IPS-20b (cell line): ENCODE results near the gene MRGPRF.

ENCODE experiments used
- H3K27ac ChIP-seq: one replicate; pipeline ENCODE4 v1.5.1; 2013; ENCODE audit warnings: low read length
- H3K27me3 ChIP-seq: 2 replicates; pipeline ENCODE4 v1.6.1; 2013; ENCODE audit warnings: mild to moderate bottlenecking, low read length, inconsistent platforms; ENCODE audit not compliant: insufficient read depth
- H3K36me3 ChIP-seq: 2 replicates; pipeline ENCODE4 v1.6.1; 2013; ENCODE audit warnings: low read depth, mild to moderate bottlenecking, inconsistent platforms, low read length, moderate library complexity; ENCODE audit not compliant: insufficient read depth
- H3K4me1 ChIP-seq: 2 replicates; pipeline ENCODE4 v1.6.1; 2013; ENCODE audit warnings: mild to moderate bottlenecking, control low read depth, inconsistent platforms, low read length, moderate library complexity; ENCODE audit not compliant: insufficient read depth
- H3K4me3 ChIP-seq: 2 replicates; pipeline ENCODE4 v1.5.1; 2013; ENCODE audit warnings: mild to moderate bottlenecking, low read length, inconsistent platforms
- H3K9ac ChIP-seq: 2 replicates; pipeline ENCODE4 v1.6.1; 2013; ENCODE audit warnings: low read depth, mild to moderate bottlenecking, inconsistent platforms, low read length, moderate library complexity
- H3K9me3 ChIP-seq: 2 replicates; pipeline ENCODE4 v1.6.1; 2013; ENCODE audit warnings: mild to moderate bottlenecking, low read depth, low read length, inconsistent platforms; ENCODE audit not compliant: insufficient read depth

The MRGPRF gene

DNA sequence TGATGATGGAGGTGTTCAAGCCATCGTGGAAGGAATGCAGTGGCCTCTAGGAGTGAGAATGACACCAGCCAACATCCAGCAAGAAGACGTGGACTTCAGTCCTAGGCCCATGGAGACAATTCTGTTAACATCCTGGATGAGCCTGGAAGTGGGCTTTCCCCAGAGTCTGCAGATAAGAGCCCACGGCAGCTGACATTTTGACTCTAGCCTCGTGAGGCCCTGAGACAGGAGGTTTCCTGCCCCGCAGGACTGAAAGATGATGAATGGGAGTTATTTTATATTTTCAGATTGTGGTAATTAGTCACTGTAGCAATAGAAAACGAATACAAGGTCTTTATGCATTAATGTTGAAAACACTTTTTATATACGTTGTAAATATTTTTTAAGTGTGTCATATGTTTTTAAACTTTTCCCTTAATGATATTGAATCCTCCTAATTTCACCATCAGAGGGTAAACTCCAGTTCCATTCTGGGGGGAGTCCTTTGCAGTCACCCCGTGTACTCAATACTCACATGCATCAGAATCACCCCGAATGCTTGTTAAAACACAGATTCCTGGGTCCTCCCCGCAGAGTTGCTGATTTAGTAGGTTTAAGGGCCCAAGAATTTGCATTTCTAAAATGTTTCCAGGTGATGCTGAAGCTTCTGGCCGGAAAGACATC lies 35.1 kb upstream of the MRGPRF start:
- Histone ChIP-seq H3K9ac (peak overlapping the region; percentile 58; the same call in 1 of the 2 replicates), H3K9me3 (no peaks in the 10 kb centered on the region), H3K36me3 (no peaks in the 10 kb centered on the region), H3K4me1 (peaks cover 13% of the 10 kb centered on the region), H3K27ac (no peak overlapping the region), H3K27me3 (no peaks in the 10 kb centered on the region), H3K4me3 (peak overlapping the region; percentile 82)

DNA sequence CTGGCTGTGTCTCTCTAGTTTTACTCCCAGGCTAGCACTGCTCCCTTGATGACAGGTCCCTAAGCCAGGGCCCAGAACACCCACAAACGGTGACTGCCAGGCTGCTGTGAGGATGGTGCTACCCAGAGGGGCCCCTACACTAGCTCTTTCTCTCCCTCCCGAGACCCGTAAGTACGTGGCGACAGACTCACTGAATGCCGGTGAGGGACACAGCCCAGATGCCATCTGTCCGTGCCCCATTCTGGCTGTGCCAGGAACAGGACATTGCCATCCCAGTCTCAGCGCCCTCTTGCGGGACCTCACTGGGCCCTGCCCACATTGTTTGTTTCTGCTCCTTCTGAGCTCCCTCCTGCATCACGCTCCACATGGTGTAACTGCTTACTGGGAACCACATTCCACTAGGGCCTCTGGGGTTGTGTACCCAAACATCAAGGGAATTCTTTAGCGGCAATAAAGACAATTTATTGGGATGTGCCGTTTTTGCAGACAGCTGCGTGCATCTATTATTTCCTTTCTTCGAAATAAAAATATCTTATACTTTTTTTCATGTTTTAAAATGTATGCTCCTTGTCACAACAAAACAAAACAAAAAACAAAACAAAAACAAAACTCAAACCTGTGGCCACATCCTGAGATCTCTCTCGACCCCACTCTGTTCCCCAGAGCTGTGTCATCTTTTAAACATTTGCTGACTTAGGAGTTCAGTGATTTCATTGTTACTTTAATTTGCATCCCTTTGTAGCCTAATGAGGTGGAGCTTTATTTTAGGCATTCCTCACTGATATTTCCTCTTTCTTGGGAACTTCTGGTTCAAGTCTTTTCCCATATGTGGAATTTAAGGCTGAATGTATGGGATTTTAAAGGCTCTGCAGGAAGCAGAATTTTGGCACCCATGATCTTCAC lies 31.3 kb upstream of the MRGPRF start:
- no peak overlapping the region for H3K27ac ChIP-seq
- H3K4me1 ChIP-seq: peaks cover 19% of the 10 kb centered on the region
- peak overlapping the region; percentile 45; the same call in 1 of the 2 replicates for H3K9ac ChIP-seq
- H3K4me3 ChIP-seq: no peak overlapping the region
- H3K36me3 ChIP-seq: no peaks in the 10 kb centered on the region
- no peaks in the 10 kb centered on the region for H3K9me3 ChIP-seq
- no peaks in the 10 kb centered on the region for H3K27me3 ChIP-seq

DNA sequence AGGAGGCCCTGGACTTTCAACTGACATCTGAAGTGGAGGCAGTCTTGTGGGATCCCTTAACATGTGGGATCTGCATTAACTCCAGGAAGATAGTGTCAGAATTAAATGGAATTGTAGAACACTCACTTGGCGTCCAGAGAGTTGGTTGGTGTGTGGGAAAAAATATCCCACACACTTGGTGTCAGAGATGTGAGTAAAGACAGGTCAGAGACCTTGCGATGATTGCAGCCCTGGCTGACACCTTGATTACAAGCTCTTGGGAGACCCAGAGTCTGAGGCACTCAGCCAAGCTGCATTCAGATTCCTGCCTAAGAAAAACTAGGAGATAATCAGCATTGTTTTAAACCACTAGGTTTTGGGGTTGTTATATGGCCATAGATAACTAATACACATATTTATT lies 28.5 kb upstream of the MRGPRF start:
- no peak overlapping the region for H3K9ac ChIP-seq
- H3K27ac ChIP-seq: no peak overlapping the region
- no peaks in the 10 kb centered on the region for H3K27me3 ChIP-seq
- no peaks in the 10 kb centered on the region for H3K36me3 ChIP-seq
- no peaks in the 10 kb centered on the region for H3K9me3 ChIP-seq
- peaks cover 13% of the 10 kb centered on the region for H3K4me1 ChIP-seq
- no peak overlapping the region for H3K4me3 ChIP-seq

DNA sequence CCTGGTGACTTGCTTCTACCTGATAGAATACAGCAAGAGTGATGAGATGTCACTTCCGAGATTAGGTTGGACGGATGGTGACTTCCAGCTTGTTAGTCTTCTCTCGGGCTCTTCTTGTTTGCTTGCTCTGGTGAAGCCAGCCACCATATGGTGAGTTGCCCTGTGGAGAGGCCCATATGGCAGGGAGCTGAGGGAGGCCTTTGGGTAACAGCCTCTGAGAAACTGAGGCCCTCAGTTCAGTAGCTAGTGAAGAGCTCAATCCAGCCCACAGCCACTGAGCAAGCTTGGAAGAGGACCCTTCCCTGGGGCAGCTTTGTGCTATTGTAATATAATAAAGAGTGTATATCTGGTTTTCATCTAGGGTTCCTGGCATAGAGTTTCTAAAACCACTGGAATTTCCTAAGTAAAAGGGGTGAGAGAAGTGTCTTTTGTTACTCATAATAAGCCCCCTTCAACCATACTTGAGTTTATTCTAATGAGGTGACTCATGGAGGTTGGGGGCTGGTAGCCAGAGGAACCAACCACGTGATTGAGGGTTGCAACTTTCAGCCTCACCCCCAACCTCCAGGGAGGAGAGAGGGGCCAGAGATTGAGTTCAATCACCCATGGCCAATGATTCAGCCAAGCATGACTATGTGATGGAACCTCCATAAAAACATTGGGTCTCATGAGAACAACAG lies 27.7 kb upstream of the MRGPRF start:
- H3K27me3 ChIP-seq: no peaks in the 10 kb centered on the region
- no peaks in the 10 kb centered on the region for H3K9me3 ChIP-seq
- no peak overlapping the region for H3K4me3 ChIP-seq
- H3K36me3 ChIP-seq: no peaks in the 10 kb centered on the region
- no peak overlapping the region for H3K27ac ChIP-seq
- peaks cover 13% of the 10 kb centered on the region for H3K4me1 ChIP-seq
- H3K9ac ChIP-seq: no peak overlapping the region

DNA sequence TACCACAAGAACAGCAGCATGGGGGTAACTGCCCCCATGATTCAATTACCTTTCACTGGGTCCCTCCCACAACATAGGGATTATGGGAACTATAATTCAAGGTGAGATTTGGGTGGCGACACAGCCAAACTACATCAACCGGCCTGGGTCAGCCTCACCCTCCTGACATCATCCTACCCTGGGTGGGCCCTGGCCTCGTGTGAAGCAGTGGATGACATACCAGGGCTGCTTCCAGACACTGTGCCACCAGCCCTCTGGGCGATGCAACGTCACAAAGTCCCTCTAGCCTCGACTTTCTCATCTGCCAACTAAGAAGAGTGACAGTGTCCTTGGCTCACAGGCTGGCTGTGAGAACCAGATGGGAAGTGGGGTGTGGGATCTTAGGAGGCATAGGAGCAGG lies 27.0 kb upstream of the MRGPRF start:
- Histone ChIP-seq H3K4me1 (peaks cover 13% of the 10 kb centered on the region), H3K27ac (no peak overlapping the region), H3K27me3 (no peaks in the 10 kb centered on the region), H3K36me3 (no peaks in the 10 kb centered on the region), H3K9ac (no peak overlapping the region), H3K4me3 (no peak overlapping the region), H3K9me3 (no peaks in the 10 kb centered on the region)

DNA sequence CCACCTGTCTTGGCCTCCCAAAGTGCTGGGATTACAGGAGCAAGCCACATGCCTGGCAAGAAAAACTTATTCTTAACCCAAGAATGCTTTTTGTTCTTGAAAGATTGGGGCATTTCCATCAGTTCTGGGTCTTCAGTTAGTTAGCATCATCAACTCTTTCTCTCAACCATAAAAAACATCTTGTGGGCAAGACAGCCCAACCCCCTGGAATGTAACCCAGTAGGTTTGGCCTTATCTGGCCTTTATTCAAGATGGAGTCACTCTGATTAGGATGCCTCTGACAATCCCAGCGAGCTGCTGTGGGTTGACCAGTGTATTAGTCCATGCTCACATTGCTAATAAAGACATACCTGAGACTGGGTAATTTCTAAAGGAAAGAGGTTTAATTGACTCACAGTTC lies 26.5 kb upstream of the MRGPRF start:
- Histone ChIP-seq H3K9me3 (no peaks in the 10 kb centered on the region), H3K36me3 (no peaks in the 10 kb centered on the region), H3K27ac (no peak overlapping the region), H3K27me3 (no peaks in the 10 kb centered on the region), H3K4me3 (no peak overlapping the region), H3K4me1 (peaks cover 9% of the 10 kb centered on the region), H3K9ac (no peak overlapping the region)

DNA sequence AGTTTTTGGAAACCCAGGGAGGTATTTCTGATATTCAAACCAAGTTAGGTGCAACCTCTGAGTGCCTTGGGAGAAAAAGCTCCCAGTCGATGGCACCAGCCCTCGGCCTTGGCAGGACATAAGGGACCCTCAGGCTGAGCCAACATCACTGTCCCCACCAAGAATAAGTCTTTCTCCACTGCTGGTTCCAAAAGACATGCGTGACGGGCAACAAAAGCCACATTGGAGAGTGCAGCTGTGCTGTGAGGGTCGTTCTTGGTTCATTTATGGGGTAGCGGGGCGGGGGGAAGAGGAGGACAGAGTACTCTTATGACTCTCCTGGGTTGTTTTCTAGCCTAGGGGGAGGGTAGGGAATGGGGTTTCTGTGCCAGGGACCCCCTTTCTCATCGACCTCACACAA lies 24.5 kb upstream of the MRGPRF start:
- H3K9ac ChIP-seq: no peak overlapping the region
- H3K27ac ChIP-seq: no peak overlapping the region
- no peaks in the 10 kb centered on the region for H3K27me3 ChIP-seq
- no peak overlapping the region for H3K4me3 ChIP-seq
- H3K9me3 ChIP-seq: no peaks in the 10 kb centered on the region
- H3K4me1 ChIP-seq: peaks cover 6% of the 10 kb centered on the region
- no peaks in the 10 kb centered on the region for H3K36me3 ChIP-seq

DNA sequence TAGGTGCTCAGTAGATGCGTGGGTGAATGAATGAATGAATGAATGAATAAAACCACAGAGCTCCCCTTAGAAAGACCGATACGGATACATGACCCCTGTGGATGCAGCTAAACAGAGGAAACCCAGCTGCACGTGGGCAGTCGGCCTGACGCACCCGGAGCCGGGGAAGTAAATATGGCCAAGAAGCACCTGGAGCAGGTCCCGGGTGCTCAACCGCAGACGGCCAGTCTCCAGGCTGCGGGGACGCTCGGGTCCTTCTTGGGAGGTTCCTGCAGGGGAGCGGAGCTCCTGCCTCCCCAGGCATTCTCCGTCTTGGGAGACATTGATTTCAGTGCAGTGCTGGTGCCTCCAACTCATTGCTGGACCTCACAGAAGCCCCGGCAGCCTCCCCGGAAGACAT lies 24.0 kb upstream of the MRGPRF start:
- no peaks in the 10 kb centered on the region for H3K9me3 ChIP-seq
- H3K36me3 ChIP-seq: no peaks in the 10 kb centered on the region
- no peak overlapping the region for H3K4me3 ChIP-seq
- no peak overlapping the region for H3K27ac ChIP-seq
- H3K4me1 ChIP-seq: peaks cover 6% of the 10 kb centered on the region
- H3K27me3 ChIP-seq: no peaks in the 10 kb centered on the region
- H3K9ac ChIP-seq: no peak overlapping the region

DNA sequence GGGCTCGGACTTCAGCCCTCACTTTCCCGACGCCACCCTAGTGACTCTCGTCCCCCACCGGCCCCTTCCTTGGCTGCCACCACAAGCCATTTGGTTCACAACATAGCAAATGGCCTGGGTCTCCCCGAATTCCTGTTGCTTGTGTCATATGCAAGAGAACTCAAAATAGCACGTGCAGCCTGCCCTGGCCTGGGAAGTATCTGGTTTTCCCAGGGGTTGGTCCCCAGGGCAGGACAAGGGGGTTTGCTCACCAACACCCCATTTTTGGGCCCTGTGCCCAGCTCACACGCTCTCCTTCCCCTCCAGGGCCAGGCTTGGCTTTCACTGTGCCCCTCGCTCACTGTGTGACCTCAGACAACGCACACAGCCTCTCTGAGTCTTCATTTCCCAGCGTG lies 22.9 kb upstream of the MRGPRF start:
- Histone ChIP-seq H3K36me3 (no peaks in the 10 kb centered on the region), H3K9ac (no peak overlapping the region), H3K9me3 (no peaks in the 10 kb centered on the region), H3K27ac (no peak overlapping the region), H3K27me3 (no peaks in the 10 kb centered on the region), H3K4me3 (no peak overlapping the region), H3K4me1 (peaks cover 2% of the 10 kb centered on the region; the same call in 1 of the 2 replicates)

DNA sequence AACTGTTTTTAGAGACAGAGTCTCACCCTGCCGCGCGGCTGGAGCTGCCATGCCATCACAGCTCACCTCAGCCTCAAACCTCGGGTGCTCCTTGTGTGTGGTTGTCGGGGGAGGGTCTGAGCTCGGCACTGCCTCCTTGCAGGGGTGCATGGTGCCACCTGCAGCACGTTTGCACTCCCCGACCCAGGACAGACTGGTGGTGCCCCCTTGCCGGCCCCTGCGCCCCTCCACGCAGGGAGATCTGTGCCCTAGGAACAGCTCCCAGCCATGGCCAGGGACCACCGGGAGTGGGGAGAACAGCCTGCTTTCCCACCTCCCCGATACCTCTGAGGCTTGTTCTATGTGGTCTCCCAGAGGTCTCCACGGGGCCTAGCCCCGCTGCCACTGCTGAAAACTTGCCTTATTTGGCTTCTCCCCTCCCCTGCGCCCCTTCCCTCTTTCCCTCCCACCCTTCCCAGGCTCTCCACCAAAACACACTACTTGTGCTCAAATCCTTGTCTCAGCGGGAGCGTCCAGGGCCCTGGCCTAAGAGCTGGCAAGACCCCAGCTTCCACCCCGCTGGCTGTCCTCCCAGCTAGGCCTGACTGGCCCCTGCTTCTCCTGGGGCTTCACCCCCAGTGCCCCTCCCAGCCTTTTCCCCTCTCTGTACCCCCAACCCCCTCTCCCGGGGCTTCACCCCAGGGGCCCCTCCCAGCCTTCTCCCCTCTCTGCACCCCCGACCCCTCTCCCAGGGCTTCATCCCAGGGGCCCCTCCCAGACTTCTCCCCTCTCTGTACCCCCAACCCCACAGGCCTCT lies 22.3 kb upstream of the MRGPRF start:
- no peak overlapping the region for H3K9ac ChIP-seq
- no peaks in the 10 kb centered on the region for H3K27me3 ChIP-seq
- H3K4me1 ChIP-seq: 0 out of 2 replicates have a peak, but pooled peaks cover 2% of the 10 kb centered on the region
- H3K36me3 ChIP-seq: no peaks in the 10 kb centered on the region
- no peaks in the 10 kb centered on the region for H3K9me3 ChIP-seq
- no peak overlapping the region for H3K4me3 ChIP-seq
- no peak overlapping the region for H3K27ac ChIP-seq

DNA sequence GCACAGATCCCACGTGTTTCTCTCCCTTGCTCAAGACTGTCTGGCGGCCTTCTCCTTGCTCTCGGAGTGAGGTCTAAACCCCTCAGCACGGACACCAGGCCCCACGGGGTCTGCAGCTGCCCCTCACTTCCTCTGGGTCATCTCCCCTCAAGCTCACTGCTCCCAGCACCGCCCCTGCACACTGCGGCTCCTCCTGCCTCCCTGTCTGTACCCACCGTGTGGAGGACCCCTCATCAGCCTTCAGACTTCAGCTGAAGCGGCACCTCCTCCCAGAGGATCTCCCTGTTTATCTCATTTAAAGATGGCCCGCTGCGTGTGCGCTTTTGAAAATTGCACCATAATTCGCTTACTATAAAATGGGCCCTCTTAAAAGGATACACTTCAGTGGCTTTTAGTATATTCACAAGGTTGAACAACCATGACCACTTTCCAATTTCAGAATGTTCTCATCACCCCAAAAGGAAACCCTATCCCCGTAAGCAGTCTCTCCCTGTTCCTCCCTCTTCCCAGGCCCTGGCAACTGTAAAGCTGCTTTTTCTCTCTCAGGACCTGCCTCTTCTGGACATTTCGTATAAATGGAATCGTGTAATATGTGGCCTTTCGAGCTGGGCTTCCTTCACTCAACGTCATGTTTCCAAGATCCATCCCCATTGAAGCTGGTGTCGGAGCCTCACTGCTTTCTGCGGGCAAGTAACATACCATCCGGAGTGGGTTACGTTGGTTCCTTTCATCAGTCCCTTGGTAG lies 21.2 kb upstream of the MRGPRF start:
- Histone ChIP-seq H3K27me3 (no peaks in the 10 kb centered on the region), H3K9me3 (no peaks in the 10 kb centered on the region), H3K4me3 (no peak overlapping the region), H3K9ac (no peak overlapping the region), H3K36me3 (no peaks in the 10 kb centered on the region), H3K27ac (no peak overlapping the region), H3K4me1 (0 out of 2 replicates have a peak, but pooled peaks cover 2% of the 10 kb centered on the region)
